Sigmoid colon (tissue), 7 donors: ENCODE measurements around the gene GORASP1. TPM values are rescaled to one million over a fixed set of nuclear protein-coding genes. Genes with fewer than 3 reads are reported as not detected.

ENCODE experiments used
- DNase-seq: peaks from one replicate; pipeline ENCODE4 v3.0.0-alpha.2; 2019
- H3K27ac ChIP-seq, 4 donors: fragments of 200-600 bp; sonication (generic); one replicate each; pipeline ENCODE4 v1.5.1; 2016 to 2019; ENCODE audit warnings: mild to moderate bottlenecking in 1 of 4
- H3K27me3 ChIP-seq, 3 donors: fragments of 200-600 bp; sonication (generic); one replicate each; pipeline ENCODE4 v1.5.1; 2019; ENCODE audit warnings: mild to moderate bottlenecking in 1 of 3
- H3K36me3 ChIP-seq, 4 donors: fragments of 200-600 bp; sonication (generic); one replicate each; pipeline ENCODE4 v1.5.1; 2016 to 2019
- H3K4me1 ChIP-seq, 4 donors: fragments of 200-600 bp; sonication (generic); one replicate each; pipeline ENCODE4 v1.5.1; 2017 to 2019
- H3K4me3 ChIP-seq, 4 donors: fragments of 200-600 bp; sonication (generic); one replicate each; pipeline ENCODE4 v1.5.1; 2017 to 2019; ENCODE audit warnings: mild to moderate bottlenecking in 2 of 4, moderate library complexity in 1 of 4
- H3K9me3 ChIP-seq, 4 donors: fragments of 200-600 bp in 3 of 4; sonication (generic) in 3 of 4; one replicate each; pipeline versions ENCODE4 v1.5.1 to v1.6.1; 2013 to 2019
- CTCF ChIP-seq, 4 experiments: fragments of 450-650 bp in 3 of 4; fragments of 200-600 bp in 1 of 4; IDR thresholded peaks; one replicate each; pipeline ENCODE4 v1.5.1; 2016 to 2019; ENCODE audit warnings: antibody characterized with exemption in 4 of 4, mild to moderate bottlenecking in 3 of 4, moderate library complexity in 2 of 4
- EP300 ChIP-seq, 4 donors: sonication (generic); formaldehyde crosslinking; IDR thresholded peaks; one replicate each; pipeline ENCODE4 v1.6.1; 2017; ENCODE audit warnings: antibody characterized with exemption in 4 of 4
- POLR2A ChIP-seq, 2 donors: fragments of 450-650 bp; IDR thresholded peaks; one replicate each; pipeline ENCODE4 v1.6.1; 2016; ENCODE audit warnings: antibody characterized with exemption in 2 of 2, mild to moderate bottlenecking in 2 of 2, moderate library complexity in 2 of 2
- POLR2AphosphoS5 ChIP-seq, 4 donors: sonication (generic); formaldehyde crosslinking; IDR thresholded peaks; one replicate each; pipeline ENCODE4 v1.6.1; 2017; ENCODE audit warnings: antibody characterized with exemption in 4 of 4
- intact Hi-C: fragments of 100-400 bp; cut with DNase I; formaldehyde crosslinking; loops from one replicate; pipeline ENCODE4 v1.15.1; 2023
- polyA plus RNA-seq, 3 donors: library from polyadenylated mRNA; stranded (reverse); fragments of 200-250 nt; gene quantifications; one replicate each; pipeline ENCODE4 v1.2.3, GENCODE V29; 2013
- total RNA-seq, 4 donors: library from RNA; depleted of rRNA; stranded (reverse); fragments of >200 nt; gene quantifications; one replicate each; pipeline ENCODE4 v1.1.0, GENCODE V29; 2016
- donor health status: healthy with polysubstance abuse.
- donor health status: Bipolar disorder and iron deficiency.
- donor health status: healthy.

Gene GORASP1
- total and polyA plus RNA-seq, 7 donors = 35.4 to 54.5 (median 48.2) TPM

- intact Hi-C loops = loop anchor here (5.0 to 10.0 kb wide), 3 partner anchors 57 to 1405 kb away; partner anchors contain the start of genes ACVR2B, GORASP1, RPL14 and TTC21A
- Histone ChIP-seq H3K27ac (no peak overlapping the region), H3K9me3 (no peaks in the 10 kb centered on the region), H3K36me3 (peaks cover 0 to 4% (median 0%) of the 10 kb centered on the region in 4 donors), H3K27me3 (no peaks in the 10 kb centered on the region), H3K4me1 (peaks cover 0 to 20% (median 16%) of the 10 kb centered on the region in 4 donors), H3K4me3 (no peak overlapping the region)
- no peak for DNase-seq
- TF ChIP-seq CTCF (IDR thresholded peaks at IDR 0.05) (no peak), POLR2A (IDR thresholded peaks at IDR 0.05) (no peak), EP300 (IDR thresholded peaks at IDR 0.05) (no peak), POLR2AphosphoS5 (IDR thresholded peaks at IDR 0.05) (no peak)
Observed at GRCh38 chr3:39050029-39050428, 57.4 kb downstream of the GORASP1 start.

Other genes with a start within 250 kb of the GORASP1 start
- 1 to 10 TPM in 3 of 4 donors, under 1 TPM in 1; 0.82 to 3.0 (median 2.2) TPM for gene SCN11A, start 55.7 kb downstream of the GORASP1 start, total RNA-seq
- gene SCN11A, start 55.7 kb downstream of the GORASP1 start, polyA plus RNA-seq = under 1 TPM in 2 of 3 donors, not detected in 1; under 0.01 to 0.57 TPM
- 10 to 100 TPM; 37.4 to 50.2 (median 40.7) TPM for gene WDR48, start 55.6 kb downstream of the GORASP1 start, total RNA-seq
- gene WDR48, start 55.6 kb downstream of the GORASP1 start, polyA plus RNA-seq = 10 to 100 TPM; 15.3 to 16.8 (median 16.6) TPM
- 1 to 10 TPM; 2.9 to 7.1 (median 4.4) TPM for gene TTC21A, start 53 bp upstream of the GORASP1 start, total RNA-seq
- gene TTC21A, start 53 bp upstream of the GORASP1 start, polyA plus RNA-seq = 1 to 10 TPM in 2 of 3 donors, under 1 TPM in 1; 0.60 to 6.0 (median 2.8) TPM
- 100 to 1,000 TPM in 1 of 4 donors, 10 to 100 TPM in 3; 12.8 to 135 (median 21.9) TPM for gene CSRNP1, start 46.0 kb upstream of the GORASP1 start, total RNA-seq
- gene CSRNP1, start 46.0 kb upstream of the GORASP1 start, polyA plus RNA-seq = 10 to 100 TPM; 15.6 to 26.7 (median 16.9) TPM
- gene XIRP1, start 85.0 kb upstream of the GORASP1 start, total RNA-seq = under 1 TPM in 1 of 4 donors, not detected in 3; 0.54 TPM
- 1 to 10 TPM in 1 of 3 donors, under 1 TPM in 2; 0.25 to 1.2 (median 0.69) TPM for gene XIRP1, start 85.0 kb upstream of the GORASP1 start, polyA plus RNA-seq
- gene CX3CR1, start 172.4 kb upstream of the GORASP1 start, total RNA-seq = under 1 TPM; 0.16 to 0.68 (median 0.32) TPM
- under 1 TPM in 1 of 3 donors, not detected in 2; 0.10 TPM for gene CX3CR1, start 172.4 kb upstream of the GORASP1 start, polyA plus RNA-seq
- gene CCR8, start 222.1 kb upstream of the GORASP1 start, total RNA-seq = not detected
- gene CCR8, start 222.1 kb upstream of the GORASP1 start, polyA plus RNA-seq = under 1 TPM in 1 of 3 donors, not detected in 2; 0.93 TPM